HG03575 (cell line): ENCODE results near the gene OTOGL.
"Not testable (repeated sequence)": the region's sequence is repeated elsewhere in the genome, so short reads cannot be mapped to it uniquely, and the experiment has no call there.

Experiments
- ATAC-seq: cut with Tn5 transposase; IDR thresholded peaks from one replicate; pipeline ENCODE4 v1.9.1; 2021; ENCODE audit not compliant: unreplicated experiment, insufficient number of reproducible peaks, low FRiP score; ENCODE audit errors: extremely low read depth

The OTOGL gene, protein sequence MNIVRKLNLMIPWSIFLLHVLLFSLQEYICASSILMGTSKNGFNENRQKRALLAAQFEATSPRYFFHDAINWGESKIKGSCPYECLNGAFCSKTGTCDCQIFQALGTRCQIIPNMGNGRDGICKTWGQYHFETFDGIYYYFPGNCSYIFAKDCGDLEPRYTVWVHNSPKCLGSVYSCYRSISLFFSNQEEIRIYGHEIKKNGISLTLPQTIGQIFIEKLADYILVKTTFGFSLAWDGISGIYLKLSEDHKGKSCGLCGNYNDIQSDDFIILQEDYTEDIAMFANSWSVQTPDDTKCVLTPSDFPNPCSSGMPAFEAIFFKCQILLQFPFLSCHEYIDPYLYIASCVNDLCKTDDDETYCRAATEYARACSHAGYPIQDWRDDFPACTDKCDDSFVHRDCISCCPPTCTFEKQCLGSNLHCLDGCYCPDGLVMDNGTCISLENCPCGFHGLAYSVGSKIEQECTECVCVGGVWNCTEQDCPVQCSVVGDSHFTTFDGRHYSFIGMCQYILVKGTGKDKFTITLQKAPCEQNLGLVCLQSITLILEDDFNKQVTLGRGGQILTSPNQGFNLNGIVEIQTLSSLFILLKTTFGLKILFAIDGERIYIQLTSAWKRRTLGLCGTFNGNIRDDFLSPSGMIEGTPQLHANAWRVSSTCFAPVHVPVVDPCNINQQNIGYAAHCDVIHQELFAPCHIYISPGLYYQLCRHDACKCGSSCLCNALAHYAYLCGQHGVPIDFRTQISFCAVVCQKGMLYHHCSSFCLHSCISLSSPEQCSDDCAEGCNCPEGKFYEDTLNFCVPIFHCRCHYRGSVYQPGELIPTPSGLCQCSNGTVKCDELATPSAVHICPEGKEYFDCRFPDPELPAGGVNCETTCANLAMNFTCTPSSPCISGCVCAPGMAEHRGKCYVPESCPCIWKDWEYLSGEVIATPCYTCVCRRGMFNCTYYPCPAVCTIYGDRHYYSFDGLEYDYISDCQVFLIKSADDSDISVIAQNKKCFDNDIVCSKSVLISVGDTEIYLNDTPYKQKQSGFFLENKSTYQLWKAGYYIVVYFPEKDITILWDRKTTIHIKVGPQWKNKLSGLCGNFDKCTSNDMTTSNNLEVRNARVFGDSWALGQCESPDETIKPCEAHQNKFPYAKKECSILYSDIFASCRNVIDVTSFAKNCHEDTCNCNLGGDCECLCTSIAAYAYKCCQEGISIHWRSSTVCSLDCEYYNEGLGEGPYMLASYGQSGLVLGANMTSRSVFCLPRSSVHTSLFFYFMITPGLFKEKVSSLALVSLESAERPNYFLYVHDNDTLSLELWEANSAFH (N-terminal part only)

DNA sequence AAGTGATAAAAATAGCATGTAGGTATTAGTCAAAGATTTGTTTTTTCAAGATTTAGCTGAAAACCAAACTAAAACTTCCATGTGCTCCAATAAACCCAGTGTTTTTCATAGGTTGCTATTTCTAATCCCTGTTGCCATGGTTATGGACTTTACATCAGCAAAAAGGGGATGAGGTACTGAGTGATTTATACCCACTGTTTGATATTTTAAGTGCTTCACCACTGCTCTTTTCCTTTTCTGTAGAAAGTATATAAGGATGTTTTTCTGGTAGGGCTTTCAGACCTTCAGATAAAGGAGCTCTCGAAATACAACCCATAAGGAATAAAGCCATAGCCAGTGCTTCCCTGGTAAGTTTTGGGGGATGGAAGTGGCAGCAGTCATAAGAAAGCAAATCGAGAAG lies at the start of gene OTOGL:
Gene OTOGL (plus strand): TSS at position 279 of the 400 bp plus-strand sequence. CDS start 109,895 bp downstream, outside the sequence.
- ATAC-seq, result no peak

DNA sequence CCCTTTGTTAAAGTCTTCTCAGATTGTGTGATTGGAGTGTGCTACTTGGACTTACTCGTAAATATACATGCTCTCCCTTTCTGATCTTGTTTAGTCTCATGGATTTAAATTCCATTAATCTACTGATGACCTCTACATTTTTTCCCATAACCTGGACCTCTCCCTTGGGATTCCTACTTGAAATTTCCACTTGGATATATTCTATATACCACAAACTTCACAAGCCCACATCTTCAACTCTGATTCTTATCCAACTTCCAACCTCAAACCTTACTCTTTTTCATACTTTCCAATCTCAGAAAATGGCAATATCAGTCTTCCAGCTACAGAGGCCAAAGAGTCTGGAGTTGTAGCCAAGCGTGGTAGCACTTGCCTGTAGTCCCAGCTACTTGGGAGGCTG lies 49.1 kb upstream of the OTOGL start:
- no peak for ATAC-seq

DNA sequence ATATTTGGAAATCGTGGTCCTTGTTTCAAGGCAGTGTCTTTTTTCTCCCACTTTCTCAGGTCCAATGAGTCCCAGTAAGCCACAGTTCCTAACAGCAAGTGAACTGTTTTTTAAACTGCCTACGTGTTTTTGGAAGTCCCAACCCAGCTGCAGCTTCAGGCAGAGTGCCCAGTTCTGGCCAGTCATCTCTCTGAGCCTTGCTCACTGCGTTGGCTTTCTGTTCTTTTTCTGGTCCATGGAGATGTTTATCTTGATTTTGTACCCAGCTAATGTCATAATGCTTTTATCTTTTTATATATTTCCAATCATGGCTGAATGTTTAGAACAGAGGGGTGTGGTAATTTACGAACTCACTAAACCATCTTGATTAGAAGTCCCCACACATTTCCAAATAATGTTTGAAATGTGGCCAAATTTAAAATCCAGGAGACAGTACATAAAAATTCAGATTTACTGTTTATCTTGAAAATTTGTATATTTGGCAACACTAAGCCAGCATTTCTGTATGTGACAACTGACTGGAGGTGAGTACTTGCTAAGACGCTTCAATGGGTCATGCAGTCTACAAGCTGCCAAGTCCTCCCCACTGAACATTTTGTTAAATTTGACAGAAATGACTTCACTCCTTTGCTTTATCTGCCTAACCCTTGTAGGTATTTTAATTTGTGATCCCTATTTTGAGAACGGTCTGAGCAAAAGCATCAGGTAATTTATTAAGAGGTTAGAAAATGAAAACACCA lies 46.1 kb upstream of the OTOGL start:
- no peak for ATAC-seq

DNA sequence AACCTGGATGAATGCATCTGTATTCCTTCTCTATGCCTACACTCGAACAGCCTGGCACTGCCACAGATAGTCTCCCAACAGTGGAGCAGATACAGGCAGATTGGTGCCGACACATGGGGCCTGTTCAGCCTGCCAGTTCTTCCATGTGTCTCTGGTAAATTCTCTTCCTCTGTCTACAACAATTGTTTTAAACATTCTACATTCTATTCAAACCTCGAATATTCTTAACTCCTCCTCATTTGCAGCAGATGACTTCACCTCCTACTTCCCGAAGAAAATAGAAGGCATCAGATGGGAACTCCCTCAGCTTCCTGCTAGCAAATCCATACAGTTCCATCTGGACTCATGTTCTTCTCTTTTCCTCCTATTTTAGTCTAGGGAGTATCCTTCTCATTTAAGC lies 43.1 kb upstream of the OTOGL start:
- no peak for ATAC-seq

DNA sequence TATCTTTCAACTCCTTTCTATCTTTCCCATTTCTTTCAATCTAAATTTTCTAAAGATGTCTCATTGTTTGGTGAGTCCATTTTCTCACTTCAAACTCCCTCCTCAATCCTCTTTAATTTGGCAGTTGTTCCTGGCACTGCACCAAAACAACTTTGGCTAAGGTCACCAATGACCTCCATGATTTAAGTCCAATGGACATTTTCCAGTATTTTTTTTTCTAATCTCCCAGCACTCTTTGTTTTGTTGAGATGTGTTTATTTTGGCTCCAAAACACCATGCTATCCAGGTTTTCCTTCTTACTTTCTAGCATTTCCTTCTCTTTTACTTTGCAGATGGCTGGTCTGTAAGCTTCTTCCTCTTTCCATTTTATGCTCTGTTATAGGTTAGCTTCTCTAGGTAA lies 42.5 kb upstream of the OTOGL start:
- no peak for ATAC-seq

DNA sequence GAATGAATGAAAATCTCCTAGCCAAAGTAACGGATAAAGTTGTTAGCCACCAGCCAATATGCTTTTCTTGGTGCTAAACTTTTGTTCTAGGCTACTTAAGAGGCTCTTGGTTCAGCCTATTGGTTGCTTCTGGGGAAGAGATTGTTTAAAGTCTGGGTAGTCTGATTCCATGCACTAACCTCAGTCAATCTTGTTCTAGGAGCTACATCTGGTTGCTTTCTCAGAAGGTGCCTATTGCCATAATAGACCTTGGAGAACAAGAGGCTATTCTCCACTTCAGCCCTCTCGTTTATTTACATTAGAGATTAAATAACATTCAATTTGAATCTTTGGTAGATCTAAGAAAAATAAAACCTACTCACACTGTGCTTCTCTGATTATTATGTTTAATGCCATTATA lies 40.8 kb upstream of the OTOGL start:
- no peak for ATAC-seq

DNA sequence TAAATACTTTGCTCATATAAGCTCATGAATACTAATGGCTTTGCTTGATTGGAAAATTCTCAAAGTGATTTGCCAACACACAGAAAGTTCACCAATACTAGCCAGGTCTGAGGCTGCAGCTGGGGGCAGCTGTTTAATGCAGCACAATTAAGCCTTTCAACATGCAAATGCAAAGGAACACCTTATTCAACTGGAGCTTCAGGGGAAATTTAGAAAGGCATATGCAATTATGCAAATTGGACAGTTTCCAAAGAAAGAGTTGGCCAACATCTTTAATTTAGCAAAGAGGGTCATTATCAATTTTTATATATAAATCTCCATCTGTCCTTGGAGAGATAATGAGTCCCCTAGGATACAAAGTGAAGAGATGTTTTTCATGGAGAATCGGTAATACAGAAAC lies 40.2 kb upstream of the OTOGL start:
- ATAC-seq, result no peak

DNA sequence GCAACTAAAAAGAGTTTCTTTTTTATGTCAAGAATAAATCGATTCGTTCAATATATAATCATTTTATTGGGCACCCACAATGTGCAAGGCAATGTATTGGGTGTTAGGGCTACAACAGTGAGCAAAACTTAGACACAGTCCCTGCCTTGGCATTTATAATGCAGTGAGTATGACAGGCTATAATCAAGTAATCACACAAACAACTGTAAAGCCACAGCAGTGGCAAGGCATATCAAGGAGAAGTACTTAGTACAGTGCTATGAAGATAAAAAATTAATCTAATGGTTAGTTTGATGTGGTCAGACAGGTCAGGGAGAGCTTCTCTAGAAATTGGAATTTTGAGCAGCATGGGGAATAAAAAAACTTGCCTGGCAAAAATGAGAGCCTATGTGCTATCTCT lies 39.5 kb upstream of the OTOGL start:
- ATAC-seq, result no peak

DNA sequence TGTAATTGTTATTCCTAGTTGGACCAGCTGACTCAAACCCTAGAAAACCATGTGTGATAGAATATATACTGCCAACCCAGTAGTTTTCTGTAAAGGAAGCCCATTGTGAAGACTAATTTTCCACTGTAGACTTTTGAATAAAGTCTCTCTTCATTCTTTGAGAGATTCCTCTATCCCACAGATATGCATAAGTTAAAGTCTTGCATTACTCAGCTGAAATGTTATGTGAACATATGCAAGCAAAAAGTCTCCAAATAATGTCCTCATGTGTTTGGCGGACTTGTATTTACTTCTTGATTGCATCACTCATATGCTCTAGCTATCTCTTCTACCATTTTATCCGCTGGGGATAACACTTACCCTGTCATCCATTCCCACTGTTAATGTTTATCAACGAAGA lies 35.1 kb upstream of the OTOGL start:
- no peak for ATAC-seq

DNA sequence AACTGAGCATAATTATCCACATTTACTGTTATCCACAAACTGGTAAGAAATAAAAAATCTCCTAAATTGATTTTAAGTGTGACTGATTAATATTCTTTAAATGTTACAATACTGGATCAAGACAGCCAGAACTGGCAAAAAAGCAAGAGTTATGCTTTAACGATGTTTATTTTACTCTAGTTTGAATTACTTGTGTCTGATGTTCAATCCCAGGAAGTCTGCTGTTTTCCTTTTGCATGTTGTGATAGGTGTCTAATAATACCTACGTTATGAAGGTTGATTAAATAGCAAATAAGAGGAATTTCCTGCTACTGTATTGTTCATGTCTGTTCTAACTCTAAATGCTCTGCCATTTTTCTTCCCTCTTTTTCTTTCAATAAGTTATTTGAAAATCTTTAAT lies 34.4 kb upstream of the OTOGL start:
- ATAC-seq, result no peak

DNA sequence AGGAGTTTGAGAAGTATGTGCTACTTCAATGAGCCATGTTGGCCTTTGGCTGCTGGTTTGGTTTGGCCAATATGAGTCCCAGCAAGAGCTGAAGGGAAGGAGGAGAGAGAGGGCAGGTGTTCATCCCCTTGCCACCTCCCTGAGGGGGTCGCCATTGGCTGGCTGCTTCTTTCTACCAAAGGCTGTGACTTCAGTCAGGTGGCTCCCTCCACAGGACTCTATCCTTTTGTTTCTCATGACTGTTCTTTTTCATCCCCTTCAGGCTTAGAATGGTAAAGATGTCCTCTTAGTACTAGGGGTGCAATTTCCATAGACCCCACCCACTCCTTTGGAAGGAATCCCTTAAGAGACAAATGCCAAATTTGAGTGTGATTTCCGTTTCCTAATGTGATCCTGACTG lies 31.2 kb upstream of the OTOGL start:
- no peak for ATAC-seq

DNA sequence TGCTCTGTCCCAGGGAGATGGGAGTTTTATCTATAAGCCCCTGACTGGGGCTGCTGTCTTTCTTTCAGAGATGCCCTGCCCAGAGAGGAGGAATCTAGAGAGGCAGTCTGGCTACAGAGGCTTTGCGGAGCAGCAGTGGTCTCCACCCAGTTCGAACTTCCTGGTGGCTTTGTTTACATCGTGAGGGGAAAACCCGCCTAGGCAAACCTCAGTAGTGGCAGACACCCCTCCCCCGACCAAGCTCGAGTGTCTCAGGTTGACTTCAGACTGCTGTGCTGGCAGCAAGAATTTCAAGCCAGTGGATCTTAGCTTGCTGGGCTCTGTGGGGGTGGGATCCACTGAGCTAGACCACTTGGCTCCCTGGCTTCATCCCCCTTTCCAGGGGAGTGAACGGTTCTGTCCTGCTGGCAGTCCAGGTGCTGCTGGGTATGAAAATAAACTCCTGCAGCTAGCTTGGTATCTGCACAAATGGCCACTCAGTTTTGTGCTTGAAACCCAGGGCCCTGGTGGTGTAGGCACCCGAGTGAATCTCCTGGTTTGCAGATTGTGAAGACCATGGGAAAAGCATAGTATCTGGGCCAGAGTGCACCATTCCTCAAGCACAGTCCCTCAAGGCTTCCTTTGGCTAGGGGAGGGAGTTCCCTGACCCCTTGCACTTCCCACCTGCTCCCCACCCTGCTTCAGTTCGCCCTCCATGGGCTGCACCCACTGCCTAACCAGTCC lies 15.3 kb upstream of the OTOGL start:
- not testable (repeated sequence) for ATAC-seq

DNA sequence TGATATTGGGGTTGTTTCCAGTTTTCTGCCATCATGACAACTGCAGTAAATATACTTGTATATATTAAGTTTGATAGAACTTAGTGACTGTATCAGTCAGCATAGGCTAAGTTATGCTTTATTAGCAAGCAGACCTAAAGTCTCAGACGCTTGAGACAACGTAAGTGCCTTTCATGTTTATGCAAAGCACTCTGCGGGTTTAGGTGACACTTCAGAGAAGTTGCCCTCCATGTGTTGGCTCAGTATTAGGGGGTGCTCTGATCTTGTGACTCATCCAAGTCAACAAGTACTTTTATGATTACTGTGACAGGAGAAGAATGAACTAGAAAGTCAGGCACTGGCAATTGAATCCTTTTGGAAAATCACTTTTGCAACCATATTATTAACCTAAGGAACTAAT lies 13.3 kb upstream of the OTOGL start:
- no peak for ATAC-seq

DNA sequence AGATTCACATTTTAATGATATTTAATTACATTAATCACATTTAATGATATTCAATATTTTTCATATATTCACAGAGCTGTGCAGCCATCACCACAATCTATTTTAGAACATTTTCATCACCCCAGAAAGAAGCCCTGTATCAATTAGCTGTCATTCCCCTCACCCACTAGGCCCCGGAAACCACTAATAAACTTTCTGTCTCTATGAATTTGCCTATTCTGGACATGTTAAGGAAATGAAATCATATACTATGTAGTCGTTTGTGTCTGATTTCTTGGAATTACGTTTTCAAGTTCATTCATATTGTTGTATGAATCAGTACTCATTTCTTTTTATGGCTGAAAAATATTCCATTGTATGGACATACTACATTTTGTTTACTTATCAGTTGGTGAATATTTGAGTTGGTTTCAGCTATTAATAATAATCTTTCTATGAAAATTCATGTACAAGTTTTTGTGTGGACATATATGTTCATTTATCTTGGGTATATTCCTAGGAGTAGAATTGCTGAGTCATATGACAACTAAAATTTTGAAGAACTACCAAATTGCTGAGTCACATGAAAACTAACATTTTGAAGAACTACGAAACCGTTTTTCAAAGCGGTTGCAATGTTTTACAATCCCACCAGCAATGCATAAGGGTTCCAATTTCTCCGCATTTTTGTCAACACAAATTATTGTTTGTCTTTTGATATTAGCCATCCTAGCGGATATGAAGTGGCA lies 11.7 kb upstream of the OTOGL start:
- ATAC-seq, result no peak

DNA sequence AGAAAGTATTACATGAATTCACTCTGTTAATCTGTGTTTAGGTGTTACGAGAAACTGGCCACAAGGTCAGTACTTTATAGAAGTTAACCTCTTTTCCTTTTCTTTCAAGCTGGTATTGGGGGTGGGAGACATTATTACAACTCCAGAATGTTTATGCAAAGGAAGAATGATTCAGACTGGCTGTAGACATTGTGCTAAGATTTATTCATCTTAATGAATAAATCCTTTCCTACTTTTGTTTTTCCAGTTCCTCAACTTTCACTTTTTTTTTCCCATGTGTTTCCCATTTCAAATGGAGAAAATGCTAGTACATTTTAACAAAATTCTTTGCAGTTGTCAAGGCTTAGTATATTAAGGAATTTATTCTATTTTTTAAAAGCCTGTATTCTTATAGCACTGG lies 1.3 kb downstream of the OTOGL start:
- no peak for ATAC-seq

DNA sequence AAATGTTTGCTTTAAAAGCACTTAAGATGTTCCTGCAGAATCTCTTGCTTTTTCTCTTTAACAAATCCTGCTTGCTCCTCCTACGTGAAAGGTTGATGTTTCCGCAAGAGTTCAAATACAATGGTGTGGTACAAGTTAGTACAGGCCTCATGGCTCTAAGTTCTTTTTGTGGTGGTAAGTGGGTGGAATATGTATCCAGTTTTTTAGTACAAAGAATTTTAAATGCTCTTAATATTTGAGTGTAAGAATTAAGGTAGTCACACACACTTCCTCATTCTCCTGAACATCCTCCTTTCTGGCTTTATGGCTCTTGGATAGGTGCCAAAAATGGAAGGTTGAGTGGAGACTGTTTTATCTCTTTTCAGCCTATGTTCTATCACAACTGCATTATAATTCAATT lies 1.8 kb downstream of the OTOGL start:
- no peak for ATAC-seq

DNA sequence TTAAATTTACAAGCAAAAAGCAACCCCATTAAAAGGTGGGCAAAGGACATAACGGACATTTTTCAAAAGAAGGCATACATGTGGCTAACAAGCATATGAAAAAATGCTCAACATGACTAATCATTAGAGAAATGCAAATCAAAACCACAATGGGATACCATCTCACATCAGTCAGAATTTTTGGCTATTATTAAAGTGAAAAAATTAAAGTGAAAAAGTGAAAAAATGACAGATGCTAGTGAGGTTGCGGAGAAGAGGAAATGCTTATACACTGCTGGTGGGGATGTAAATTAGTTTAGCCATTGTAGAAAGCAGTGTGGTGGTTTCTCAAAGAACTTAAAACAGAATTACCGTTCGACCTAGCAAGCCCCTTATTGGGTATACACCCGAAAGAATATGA lies 7.9 kb downstream of the OTOGL start:
- no peak for ATAC-seq

DNA sequence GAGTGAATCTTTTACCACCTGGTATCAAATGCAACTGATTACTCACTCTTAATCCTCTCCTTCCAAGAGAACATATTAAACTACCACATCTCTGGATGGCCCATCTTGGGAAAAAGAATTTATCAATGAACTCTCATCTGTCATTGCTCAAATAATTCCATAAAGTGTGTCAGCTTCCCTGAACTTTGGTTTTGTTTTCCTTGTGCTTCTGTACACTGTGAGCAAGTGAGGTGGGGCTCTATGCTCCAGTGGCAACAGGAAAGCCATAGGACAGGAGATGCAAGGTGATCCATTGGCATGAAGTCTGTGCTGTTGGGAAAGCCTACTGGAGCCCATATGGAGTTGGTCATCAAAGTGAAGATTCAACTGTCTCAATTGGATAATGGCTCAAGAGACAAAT lies 17.4 kb downstream of the OTOGL start:
- no peak for ATAC-seq
